HG03565 (cell line): Measurements from ENCODE around the gene DOCK2.

Source experiments
- ATAC-seq: cut with Tn5 transposase; IDR thresholded peaks from one replicate; pipeline ENCODE4 v1.9.1; 2021; ENCODE audit warnings: mild to moderate bottlenecking, moderate library complexity; ENCODE audit not compliant: unreplicated experiment

The DOCK2 gene

DNA sequence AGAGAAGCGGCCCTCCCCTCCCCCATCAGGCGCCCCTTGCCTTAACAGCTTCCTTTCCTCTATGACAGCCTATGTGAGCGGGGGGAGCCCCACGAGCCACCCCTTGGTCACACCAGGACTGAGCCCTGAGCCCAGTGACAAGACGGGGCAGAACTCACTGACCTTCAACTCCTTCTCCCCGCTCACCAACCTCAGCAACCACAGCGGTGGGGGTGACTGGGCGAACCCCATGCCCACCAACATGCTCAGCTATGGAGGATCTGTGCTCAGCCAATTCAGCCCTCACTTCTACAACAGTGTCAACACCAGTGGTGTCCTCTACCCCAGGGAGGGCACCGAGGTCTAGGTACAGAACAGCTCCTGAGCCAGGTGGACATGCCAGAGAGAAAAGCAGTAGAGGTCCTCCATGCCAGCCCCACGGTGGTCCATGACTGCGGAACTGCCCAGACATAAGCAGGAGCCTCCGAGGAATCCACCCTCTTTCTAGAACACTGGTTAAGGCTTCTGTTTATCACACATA lies 471.3 kb downstream of the DOCK2 start:
- no peak for ATAC-seq

DNA sequence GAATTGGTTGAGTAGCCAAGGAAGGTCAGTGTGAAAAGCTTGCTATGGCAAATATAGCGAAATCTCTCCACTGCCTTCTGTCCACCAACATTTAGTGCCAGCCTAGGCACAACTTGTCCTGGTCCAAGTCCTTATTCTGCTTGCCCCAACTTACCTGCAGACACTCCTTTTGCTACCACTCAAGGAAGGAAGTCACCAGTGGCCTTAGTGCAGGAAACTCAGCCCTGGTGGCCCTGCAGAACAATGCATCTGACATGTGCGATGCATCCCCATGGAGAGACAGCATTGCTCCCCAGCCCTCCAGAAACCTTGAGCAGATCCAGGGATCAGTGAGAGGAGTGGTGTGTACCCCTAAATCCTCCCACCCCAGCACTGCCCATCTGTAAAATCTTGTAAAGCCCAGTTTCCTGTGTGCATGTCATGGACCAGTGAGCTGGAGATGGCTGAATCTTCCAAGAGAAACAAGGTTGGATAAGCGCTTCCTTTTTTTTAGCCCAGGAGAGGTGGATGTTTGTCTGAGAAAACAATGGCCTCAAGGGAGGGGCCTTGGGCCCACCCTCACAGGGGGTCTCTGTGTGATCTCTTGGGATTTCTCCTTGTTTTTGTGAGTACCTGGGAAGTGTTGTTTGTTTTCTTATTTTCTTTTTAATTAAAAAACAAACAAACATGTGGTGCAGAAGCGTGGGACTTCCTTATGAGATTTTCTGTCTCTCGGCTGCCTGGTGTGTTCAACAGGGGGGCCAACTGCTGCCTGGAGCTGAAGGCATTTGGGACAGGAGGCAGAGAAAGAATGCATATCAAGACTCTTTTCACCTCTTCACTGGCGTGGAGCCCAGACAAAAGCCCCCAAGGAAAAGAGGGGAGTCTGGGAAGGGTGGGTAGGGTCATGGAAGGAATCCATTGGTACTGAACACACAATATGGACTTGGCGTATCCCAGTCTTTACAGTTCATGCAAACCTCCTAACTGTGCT lies 472.3 kb downstream of the DOCK2 start:
- ATAC-seq = no peak

- no peak for ATAC-seq
Observed at GRCh38 chr5:170110403-170111087, 473.5 kb downstream of the DOCK2 start.

DNA sequence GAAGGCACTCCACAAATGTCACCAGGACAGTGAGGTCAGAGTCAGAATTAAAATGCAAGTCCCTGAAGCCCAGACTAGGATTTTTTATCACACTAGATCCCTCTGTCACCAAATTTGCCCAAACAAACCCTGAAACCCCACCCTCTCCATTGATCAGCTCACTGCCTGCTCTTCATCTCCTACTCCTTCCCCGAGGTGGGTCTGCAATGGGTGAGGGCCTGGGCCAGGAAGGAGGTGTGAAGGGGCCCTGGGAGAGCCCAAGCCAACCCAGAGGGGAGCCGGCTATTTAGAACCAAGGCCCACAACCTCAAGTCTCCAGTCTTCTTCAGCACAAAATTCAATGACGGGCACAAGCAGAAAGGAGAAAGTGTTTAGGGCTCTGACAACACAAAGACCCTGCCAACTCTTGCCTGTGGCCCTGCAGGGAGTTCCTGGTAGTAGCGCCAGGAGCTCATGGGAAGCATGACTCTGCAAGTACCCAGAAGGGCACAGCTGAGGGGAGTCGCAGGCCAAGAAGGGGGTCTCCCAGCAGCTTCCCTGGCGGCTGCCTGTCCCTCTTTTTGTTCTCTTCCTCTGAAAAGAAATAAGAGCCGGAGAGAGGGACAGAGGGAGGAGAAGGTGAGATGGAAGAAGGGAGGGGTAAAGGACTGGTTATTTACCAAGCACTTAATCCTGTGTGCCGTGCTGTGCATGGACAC lies 474.2 kb downstream of the DOCK2 start:
- ATAC-seq = no peak

- no peak for ATAC-seq
Observed at GRCh38 chr5:170112876-170113521, 475.9 kb downstream of the DOCK2 start.

DNA sequence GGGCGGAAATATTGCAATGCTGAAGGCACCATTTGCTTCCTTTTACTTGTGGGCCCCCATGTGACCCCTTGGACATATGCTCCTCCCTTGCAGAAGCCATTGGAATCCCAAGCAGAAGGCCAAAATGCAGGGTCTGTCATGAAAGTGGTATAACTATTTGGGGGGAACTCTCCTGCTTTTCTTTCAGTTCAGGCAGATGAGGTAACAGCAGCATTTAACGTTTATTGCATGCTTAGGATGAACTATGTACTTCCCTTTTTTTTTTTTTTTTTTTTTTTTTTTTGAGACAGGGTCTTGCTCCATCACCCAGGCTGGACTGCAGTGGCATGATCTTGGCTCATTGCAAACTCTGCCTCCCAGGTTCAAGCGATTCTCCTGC lies 476.4 kb downstream of the DOCK2 start:
- ATAC-seq = no peak

GRCh38 chr5:170114271-170114670 lies 477.2 kb downstream of the DOCK2 start:
- no peak for ATAC-seq

GRCh38 chr5:170115925-170116324 lies 478.9 kb downstream of the DOCK2 start:
- no peak for ATAC-seq

- no peak for ATAC-seq
Observed at GRCh38 chr5:170117736-170118135, 480.7 kb downstream of the DOCK2 start.

- no peak for ATAC-seq
Observed at GRCh38 chr5:170120576-170120975, 483.5 kb downstream of the DOCK2 start.

GRCh38 chr5:170121321-170121720 lies 484.2 kb downstream of the DOCK2 start:
- no peak for ATAC-seq

DNA sequence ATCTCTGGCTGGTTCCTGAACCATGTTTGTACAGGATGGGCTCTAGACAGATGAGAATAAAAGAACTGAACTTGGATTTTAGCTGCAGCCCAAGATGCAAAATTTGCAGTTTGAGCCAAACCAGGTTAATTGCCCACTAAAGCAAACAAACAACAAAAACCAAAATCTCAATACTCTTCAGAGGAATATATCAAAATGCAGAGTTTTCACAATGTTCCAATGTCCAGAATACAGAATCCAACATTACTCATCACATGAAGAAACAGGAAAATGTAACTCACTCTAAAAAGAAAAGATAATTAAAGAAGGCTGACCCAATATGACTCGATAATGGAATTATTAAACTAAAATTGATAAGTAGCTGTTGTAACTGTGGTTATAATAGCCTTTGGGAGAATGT lies 489.0 kb downstream of the DOCK2 start:
- ATAC-seq = no peak

DNA sequence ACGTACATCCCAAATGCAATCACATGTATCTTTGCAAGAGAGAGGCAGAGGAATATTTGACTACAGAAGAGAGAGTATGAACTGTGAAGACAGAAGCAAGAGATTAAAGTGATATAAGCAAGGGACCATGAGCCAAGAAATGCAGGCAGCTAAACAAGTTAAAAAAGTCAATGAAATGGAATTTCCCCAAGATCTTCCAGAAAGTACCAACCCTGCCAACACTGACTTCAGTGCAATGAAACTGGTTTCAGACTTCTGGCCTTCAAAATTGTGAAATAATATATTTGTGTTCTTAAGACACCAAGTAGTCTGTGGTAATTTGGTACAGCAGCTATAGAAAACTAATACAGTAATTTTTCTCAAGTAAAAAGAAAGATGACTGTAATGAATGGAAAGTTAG lies 489.6 kb downstream of the DOCK2 start:
- ATAC-seq = no peak

DNA sequence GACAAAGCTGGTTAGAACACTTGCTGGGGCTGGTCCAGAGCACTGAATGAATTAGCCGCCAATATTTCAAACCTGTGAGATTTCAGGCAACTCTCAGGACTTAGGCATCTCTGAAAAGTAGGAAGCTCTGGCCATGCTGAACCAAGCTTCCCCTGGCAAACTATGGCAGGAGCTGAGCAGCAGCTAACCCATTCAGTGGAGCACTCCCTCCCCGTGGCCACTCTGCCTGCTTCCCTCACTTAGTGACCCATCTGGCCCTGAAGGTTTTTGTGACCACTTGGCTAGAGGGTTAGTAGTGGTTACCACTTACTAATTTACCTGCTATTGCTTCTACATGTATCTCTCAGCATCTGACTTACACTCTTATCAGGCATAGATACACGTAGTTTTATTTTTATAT lies 494.2 kb downstream of the DOCK2 start:
- ATAC-seq = no peak

DNA sequence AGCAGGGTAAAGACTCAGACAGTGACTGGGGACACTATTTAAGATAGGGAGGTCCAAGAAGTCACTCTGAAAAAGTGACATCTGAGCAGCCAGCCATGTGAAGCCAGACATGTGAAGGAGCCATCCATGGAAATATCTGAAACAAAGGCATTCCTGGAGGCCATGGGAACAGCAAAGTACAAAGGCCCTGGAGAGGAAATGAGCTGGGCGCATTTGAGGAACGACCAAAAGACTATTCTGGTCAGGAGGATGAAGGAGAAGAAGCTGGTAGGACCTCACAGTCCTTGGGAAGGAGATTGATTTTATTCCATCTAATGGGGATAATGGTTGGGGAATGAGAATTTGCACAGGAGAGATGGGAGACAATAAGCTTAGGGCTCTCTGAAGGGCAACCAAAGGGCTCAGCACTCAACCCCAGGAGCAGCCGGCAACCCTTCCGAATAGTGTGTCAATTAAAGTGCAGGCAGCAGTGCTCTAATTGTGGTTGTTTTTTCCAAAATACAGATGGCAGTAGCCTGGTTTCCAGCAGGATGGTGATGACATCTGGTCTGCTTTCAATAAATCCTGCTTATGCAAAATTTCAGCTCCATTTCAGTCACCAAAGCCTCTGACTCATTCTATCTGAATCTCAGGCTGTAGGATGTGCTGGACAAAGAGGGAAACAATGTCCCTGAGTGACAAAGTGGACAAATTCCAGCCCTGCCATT lies 495.3 kb downstream of the DOCK2 start:
- no peak for ATAC-seq
